RPMI7951 (cell line): ENCODE measurements around the gene CADM2. TPM values are rescaled to one million over a fixed set of nuclear protein-coding genes. Genes with fewer than 3 reads are reported as not detected.

Experiments
- DNase-seq: peaks from one replicate; pipeline ENCODE4 v3.0.0-alpha.2; 2012; ENCODE audit warnings: low read depth
- total RNA-seq: library from RNA; depleted of rRNA; stranded (reverse); fragments of >200 nt; shearing (Covaris generic); gene quantifications from 2 replicates; pipeline ENCODE4 v1.2.3, GENCODE V29; 2014

CADM2 gene
- total RNA-seq, 1 experiment from 2014 or later, result not detected

- no peak for DNase-seq
Observed at GRCh38 chr3:85321892-85322291, 363.1 kb downstream of the CADM2 start.

GRCh38 chr3:85330071-85330470, 371.3 kb downstream of the CADM2 start:
- no peak for DNase-seq

GRCh38 chr3:85337895-85338294, 379.1 kb downstream of the CADM2 start:
- no peak for DNase-seq

GRCh38 chr3:85342915-85343314, 384.1 kb downstream of the CADM2 start:
- DNase-seq, result no peak

- no peak for DNase-seq
Observed at GRCh38 chr3:85355572-85355971, 396.8 kb downstream of the CADM2 start.

GRCh38 chr3:85360742-85361387, 402.1 kb downstream of the CADM2 start:
- DNase-seq, result peak; percentile 2

- no peak for DNase-seq
Observed at GRCh38 chr3:85364296-85364909, 405.6 kb downstream of the CADM2 start.

- DNase-seq, result no peak
Observed at GRCh38 chr3:85370341-85370740, 411.6 kb downstream of the CADM2 start.

GRCh38 chr3:85376131-85376530, 417.3 kb downstream of the CADM2 start:
- no peak for DNase-seq

- no peak for DNase-seq
Observed at GRCh38 chr3:85377115-85377514, 418.3 kb downstream of the CADM2 start.

GRCh38 chr3:85384372-85384771, 425.6 kb downstream of the CADM2 start:
- no peak for DNase-seq

GRCh38 chr3:85387913-85388505, 429.2 kb downstream of the CADM2 start:
- no peak for DNase-seq

GRCh38 chr3:85394424-85394823, 435.6 kb downstream of the CADM2 start:
- no peak for DNase-seq

- no peak for DNase-seq
Observed at GRCh38 chr3:85397434-85397833, 438.6 kb downstream of the CADM2 start.

GRCh38 chr3:85426121-85426520, 467.3 kb downstream of the CADM2 start:
- DNase-seq, result no peak

GRCh38 chr3:85427467-85427866, 468.7 kb downstream of the CADM2 start:
- DNase-seq, result no peak

GRCh38 chr3:85432081-85432480, 473.3 kb downstream of the CADM2 start:
- DNase-seq, result no peak

- DNase-seq, result no peak
Observed at GRCh38 chr3:85433319-85433718, 474.5 kb downstream of the CADM2 start.

GRCh38 chr3:85455561-85456200, 496.9 kb downstream of the CADM2 start:
- no peak for DNase-seq

- no peak for DNase-seq
Observed at GRCh38 chr3:85474241-85474640, 515.5 kb downstream of the CADM2 start.

- no peak for DNase-seq
Observed at GRCh38 chr3:85475346-85475745, 516.6 kb downstream of the CADM2 start.

GRCh38 chr3:85476891-85477495, 518.2 kb downstream of the CADM2 start:
- peak; percentile 36 for DNase-seq
